GM12878 (cell line): ENCODE results near the gene RNASEL. TPM values are rescaled to one million over a fixed set of nuclear protein-coding genes. Genes with fewer than 3 reads are reported as not detected.

Experiments
- E2F4 ChIP-seq: IDR thresholded peaks from 2 replicates; pipeline ENCODE4 v1.6.1; 2012; ENCODE audit warnings: low read depth, low read length, improper control_type of control experiment
- EGR1 ChIP-seq, 2 experiments: IDR thresholded peaks; 1 replicate in 1 of 2; 2 replicates in 1 of 2; pipeline ENCODE4 v1.6.1; 2011 to 2012; ENCODE audit warnings: low read depth in 2 of 2, low read length in 2 of 2, borderline replicate concordance in 1 of 2, mild to moderate bottlenecking in 1 of 2, moderate library complexity in 1 of 2
- EP300 ChIP-seq, 2 experiments: fragments of 150-350 bp in 1 of 2; IDR thresholded peaks; 2 replicates each; pipeline ENCODE4 v1.6.1; 2011 to 2012; ENCODE audit warnings: low read depth in 2 of 2, low read length in 2 of 2, borderline replicate concordance in 1 of 2, improper control_type of control experiment in 1 of 2, inconsistent platforms in 1 of 2; ENCODE audit not compliant: control insufficient read depth in 1 of 2
- HDGF ChIP-seq: fragments of 450-650 bp; IDR thresholded peaks from 2 replicates; pipeline ENCODE4 v1.6.1; 2016; ENCODE audit warnings: antibody characterized with exemption
- HSF1 ChIP-seq: fragments of 150-350 bp; IDR thresholded peaks from 2 replicates; pipeline ENCODE4 v1.6.1; 2014; ENCODE audit warnings: mild to moderate bottlenecking, low read depth, low read length
- IKZF1 ChIP-seq: fragments of 450-650 bp; conservative IDR thresholded peaks from 2 replicates; pipeline ENCODE4 v1.6.1; 2017; ENCODE audit warnings: antibody characterized with exemption, mild to moderate bottlenecking
- KLF5 ChIP-seq: fragments of 450-650 bp; IDR thresholded peaks from 2 replicates; pipeline ENCODE4 v1.6.1; 2014; ENCODE audit warnings: mild to moderate bottlenecking; ENCODE audit not compliant: partially characterized antibody
- MYB ChIP-seq: fragments of 150-350 bp; IDR thresholded peaks from 2 replicates; pipeline ENCODE4 v1.6.1; 2014; ENCODE audit warnings: mild to moderate bottlenecking, low read depth, low read length, borderline replicate concordance
- MYC ChIP-seq: IDR thresholded peaks from 2 replicates; pipeline ENCODE4 v1.6.1; 2011; ENCODE audit warnings: mild to moderate bottlenecking, low read length, moderate library complexity, inconsistent platforms; ENCODE audit not compliant: insufficient read depth, insufficient replicate concordance, insufficient read length, severe bottlenecking
- NBN ChIP-seq: fragments of 450-650 bp; IDR thresholded peaks from 2 replicates; pipeline ENCODE4 v1.6.1; 2016
- PBX3 ChIP-seq: IDR thresholded peaks from 2 replicates; pipeline ENCODE4 v1.6.1; 2011; ENCODE audit warnings: mild to moderate bottlenecking, low read depth, low read length, moderate library complexity; ENCODE audit not compliant: insufficient replicate concordance
- POLR2AphosphoS5 ChIP-seq: IDR thresholded peaks from 2 replicates; pipeline ENCODE4 v1.6.1; 2011; ENCODE audit warnings: mild to moderate bottlenecking, low read length, inconsistent platforms
- RAD21 ChIP-seq: IDR thresholded peaks from 2 replicates; pipeline ENCODE4 v1.6.1; 2011; ENCODE audit warnings: mild to moderate bottlenecking, low read depth, low read length, moderate library complexity; ENCODE audit not compliant: insufficient read depth
- SMC3 ChIP-seq: IDR thresholded peaks from 2 replicates; pipeline ENCODE4 v1.6.1; 2011; ENCODE audit warnings: low read length, improper control_type of control experiment, borderline replicate concordance
- STAT1 ChIP-seq: fragments of 450-650 bp; conservative IDR thresholded peaks from 2 replicates; pipeline ENCODE4 v1.6.1; 2014; ENCODE audit warnings: antibody characterized with exemption, mild to moderate bottlenecking
- WRNIP1 ChIP-seq: IDR thresholded peaks from 2 replicates; pipeline ENCODE4 v1.6.1; 2011; ENCODE audit warnings: low read depth, low read length, improper control_type of control experiment, borderline replicate concordance
- ZNF687 ChIP-seq: fragments of 450-650 bp; IDR thresholded peaks from 2 replicates; pipeline ENCODE4 v1.6.1; 2017; ENCODE audit warnings: mild to moderate bottlenecking, moderate library complexity
- ZZZ3 ChIP-seq: IDR thresholded peaks from 2 replicates; pipeline ENCODE4 v1.6.1; 2011; ENCODE audit warnings: low read depth; ENCODE audit not compliant: control insufficient read depth, insufficient read length
- polyA plus RNA-seq, 11 experiments: library from polyadenylated mRNA; depleted of rRNA in 4 of 11; unstranded in 6 of 11; stranded (reverse) in 5 of 11; fragments of >200 nt; fragmentation: Nextera tagmentation in 4 of 11; fragmentation: Illumina TruSeq in 1 of 11; extraction: Ambion mirVana in 4 of 11; extraction: Trizol in 1 of 11; gene quantifications; 1 replicate in 1 of 11; 2 replicates in 10 of 11; pipeline versions ENCODE4 v1.2.1 to v1.2.3, GENCODE V29; 2011 to 2016; ENCODE audit warnings: inconsistent platforms in 2 of 11, missing spikeins in 2 of 11, low read depth in 1 of 11
- total RNA-seq, 4 experiments: library from RNA; depleted of rRNA in 3 of 4; stranded (reverse); fragments of >200 nt in 3 of 4; fragmentation: Illumina TruSeq in 1 of 4; extraction: Trizol in 1 of 4; gene quantifications; 2 replicates each; pipeline versions ENCODE4 v1.2.1 to v1.2.3, GENCODE V29; 2013 to 2021

The RNASEL gene
- total and polyA plus RNA-seq, 10 of the 15 experiments (the other 5 are each of a cell fraction or from before 2014, with no cell fraction given) = 3.0 to 10.8 (median 5.0) TPM

- TF ChIP-seq IKZF1 (peak; percentile 95), RAD21 (peak; percentile 20), NBN (peak; percentile 45), PBX3 (no peak), POLR2AphosphoS5 (no peak), KLF5 (no peak), ZZZ3 (no peak), E2F4 (no peak), MYC (no peak), WRNIP1 (no peak), HDGF (peak; percentile 80; the same call in 1 of the 2 replicates), HSF1 (no peak), ZNF687 (no peak), EGR1 (IDR thresholded peaks at IDR 0.05; ENCODE audit: borderline replicate concordance in 1 of 2, low read depth in 2 of 2, low read length in 2 of 2) (peak; percentile 3 to 44; a peak in 2 of 3 replicates), EP300 (IDR thresholded peaks at IDR 0.05; ENCODE audit: borderline replicate concordance in 1 of 2, control insufficient read depth in 1 of 2, low read depth in 2 of 2, low read length in 2 of 2) (peak in 1 of 2 experiments; percentile 60; a peak in 3 of 4 replicates), MYB (no peak), SMC3 (peak; percentile 16; the same call in 1 of the 2 replicates), STAT1 (no peak)
Observed at GRCh38 chr1:182622901-182623528, 34.0 kb upstream of the RNASEL start (continued).
